ENCODE measurements around the gene PLXNA3.

DNA sequence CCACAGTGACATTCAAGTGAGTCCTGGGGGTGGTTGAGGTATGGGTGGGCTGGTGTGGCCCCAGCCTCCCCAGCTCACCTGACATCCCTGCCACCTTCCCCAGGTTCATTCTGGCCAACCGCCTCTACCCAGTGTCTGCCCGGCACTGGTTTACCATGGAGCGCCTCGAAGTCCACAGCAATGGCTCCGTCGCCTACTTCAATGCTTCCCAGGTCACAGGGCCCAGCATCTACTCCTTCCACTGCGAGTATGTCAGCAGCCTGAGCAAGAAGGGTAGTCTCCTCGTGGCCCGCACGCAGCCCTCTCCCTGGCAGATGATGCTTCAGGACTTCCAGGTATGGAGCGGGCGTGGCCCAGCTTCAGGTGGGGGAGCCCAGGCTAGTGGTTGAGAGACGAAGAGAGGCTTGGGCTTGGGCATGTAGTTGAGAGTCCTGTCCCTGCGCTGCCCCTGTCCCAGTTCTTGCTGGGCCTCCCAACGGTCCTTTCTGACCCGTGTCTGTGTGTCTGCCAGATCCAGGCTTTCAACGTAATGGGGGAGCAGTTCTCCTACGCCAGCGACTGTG is 22.8 kb upstream of the PLXNA3 start:
- TF ChIP-seq, protein P1, sequence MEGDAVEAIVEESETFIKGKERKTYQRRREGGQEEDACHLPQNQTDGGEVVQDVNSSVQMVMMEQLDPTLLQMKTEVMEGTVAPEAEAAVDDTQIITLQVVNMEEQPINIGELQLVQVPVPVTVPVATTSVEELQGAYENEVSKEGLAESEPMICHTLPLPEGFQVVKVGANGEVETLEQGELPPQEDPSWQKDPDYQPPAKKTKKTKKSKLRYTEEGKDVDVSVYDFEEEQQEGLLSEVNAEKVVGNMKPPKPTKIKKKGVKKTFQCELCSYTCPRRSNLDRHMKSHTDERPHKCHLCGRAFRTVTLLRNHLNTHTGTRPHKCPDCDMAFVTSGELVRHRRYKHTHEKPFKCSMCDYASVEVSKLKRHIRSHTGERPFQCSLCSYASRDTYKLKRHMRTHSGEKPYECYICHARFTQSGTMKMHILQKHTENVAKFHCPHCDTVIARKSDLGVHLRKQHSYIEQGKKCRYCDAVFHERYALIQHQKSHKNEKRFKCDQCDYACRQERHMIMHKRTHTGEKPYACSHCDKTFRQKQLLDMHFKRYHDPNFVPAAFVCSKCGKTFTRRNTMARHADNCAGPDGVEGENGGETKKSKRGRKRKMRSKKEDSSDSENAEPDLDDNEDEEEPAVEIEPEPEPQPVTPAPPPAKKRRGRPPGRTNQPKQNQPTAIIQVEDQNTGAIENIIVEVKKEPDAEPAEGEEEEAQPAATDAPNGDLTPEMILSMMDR (IDR thresholded peaks at IDR 0.05): no peak
- TF ChIP-seq CHD2 (IDR thresholded peaks at IDR 0.05; ENCODE audit: low read length, partially characterized antibody) (no peak), FOXM1 (IDR thresholded peaks at IDR 0.05; ENCODE audit: low read depth) (no peak), EZH2phosphoT487 (IDR thresholded peaks at IDR 0.05; ENCODE audit: borderline replicate concordance, low read depth) (no peak), SIN3A (IDR thresholded peaks at IDR 0.05; ENCODE audit: borderline replicate concordance, low read depth, low read length) (no peak), EP300 (IDR thresholded peaks at IDR 0.05; ENCODE audit: borderline replicate concordance in 1 of 2, low read depth in 1 of 2, low read length in 1 of 2) (no peak), NFIC (IDR thresholded peaks at IDR 0.05; ENCODE audit: borderline replicate concordance) (no peak), POLR2AphosphoS5 (IDR thresholded peaks at IDR 0.05; ENCODE audit: low read depth, low read length) (no peak), RAD21 (IDR thresholded peaks at IDR 0.05; ENCODE audit: low read length) (no peak)
- TF ChIP-seq, protein P2, sequence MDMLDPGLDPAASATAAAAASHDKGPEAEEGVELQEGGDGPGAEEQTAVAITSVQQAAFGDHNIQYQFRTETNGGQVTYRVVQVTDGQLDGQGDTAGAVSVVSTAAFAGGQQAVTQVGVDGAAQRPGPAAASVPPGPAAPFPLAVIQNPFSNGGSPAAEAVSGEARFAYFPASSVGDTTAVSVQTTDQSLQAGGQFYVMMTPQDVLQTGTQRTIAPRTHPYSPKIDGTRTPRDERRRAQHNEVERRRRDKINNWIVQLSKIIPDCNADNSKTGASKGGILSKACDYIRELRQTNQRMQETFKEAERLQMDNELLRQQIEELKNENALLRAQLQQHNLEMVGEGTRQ (IDR thresholded peaks at IDR 0.05; ENCODE audit: borderline replicate concordance, low read depth, low read length): no peak

Data from SK-N-SH (cell line).